NOMO-1 treated with DMSO at 0.1 percent for 48 hours (cell line): ENCODE results near the gene TMEM53.
"Not testable (repeated sequence)": the region's sequence is repeated elsewhere in the genome, so short reads cannot be mapped to it uniquely, and the experiment has no call there.

Experiments
- DNase-seq: peaks from one replicate; lab custom pipeline; 2025; ENCODE audit not compliant: unreplicated experiment; lab: John Stamatoyannopoulos, UW

TMEM53 gene

DNA sequence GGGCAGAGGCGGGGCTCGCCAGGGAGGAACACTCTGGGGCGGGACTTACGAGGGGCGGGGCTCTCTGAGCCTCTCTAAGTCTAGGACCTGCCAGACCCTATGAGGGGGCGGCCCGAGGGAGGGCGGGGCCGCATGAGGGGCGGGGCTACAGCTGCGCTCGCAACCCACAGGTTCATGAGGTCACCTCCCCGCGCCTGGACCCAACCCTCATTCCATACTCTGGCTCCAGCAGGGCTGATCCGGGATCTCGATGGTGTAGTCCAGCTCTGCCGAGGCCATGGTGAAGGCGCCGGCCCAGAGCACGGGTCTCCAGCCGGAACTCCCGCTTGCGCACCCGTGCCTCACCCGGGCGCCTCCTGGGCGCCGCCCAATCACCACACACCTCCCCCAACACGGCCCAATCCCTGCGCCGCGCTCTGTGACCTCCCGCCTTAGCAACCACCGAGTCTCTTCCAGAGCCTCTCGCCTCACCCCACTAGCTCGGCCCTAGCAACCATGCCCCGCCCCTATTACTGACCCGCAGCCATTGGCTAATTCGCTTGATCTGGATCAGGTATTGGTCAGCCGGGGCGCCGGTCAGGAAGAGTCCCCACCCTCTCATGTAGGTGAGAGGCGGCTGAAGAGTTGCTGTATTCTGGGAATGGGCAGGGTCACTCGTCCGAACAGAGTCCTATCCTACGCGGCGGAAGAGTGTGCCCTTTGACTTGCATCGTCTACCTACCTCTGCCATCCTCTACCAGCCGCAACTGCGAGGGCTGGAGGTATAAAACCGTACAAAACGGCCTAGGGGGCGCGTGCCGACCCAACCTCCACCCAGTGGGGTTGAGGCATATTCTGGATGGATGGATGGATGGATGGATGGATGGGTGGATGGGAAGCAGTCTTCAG lies at the start of gene TMEM53, which contains the start of gene ARMH1:
TSS of gene TMEM53 (minus strand) at position 369 of the 888 bp plus-strand sequence. CDS start at position 279, 90 bp downstream.
TSS of gene ARMH1 (plus strand) at position 602 of the 888 bp plus-strand sequence. CDS start 14,984 bp downstream, outside the sequence.
- peak; percentile 99 for DNase-seq

DNA sequence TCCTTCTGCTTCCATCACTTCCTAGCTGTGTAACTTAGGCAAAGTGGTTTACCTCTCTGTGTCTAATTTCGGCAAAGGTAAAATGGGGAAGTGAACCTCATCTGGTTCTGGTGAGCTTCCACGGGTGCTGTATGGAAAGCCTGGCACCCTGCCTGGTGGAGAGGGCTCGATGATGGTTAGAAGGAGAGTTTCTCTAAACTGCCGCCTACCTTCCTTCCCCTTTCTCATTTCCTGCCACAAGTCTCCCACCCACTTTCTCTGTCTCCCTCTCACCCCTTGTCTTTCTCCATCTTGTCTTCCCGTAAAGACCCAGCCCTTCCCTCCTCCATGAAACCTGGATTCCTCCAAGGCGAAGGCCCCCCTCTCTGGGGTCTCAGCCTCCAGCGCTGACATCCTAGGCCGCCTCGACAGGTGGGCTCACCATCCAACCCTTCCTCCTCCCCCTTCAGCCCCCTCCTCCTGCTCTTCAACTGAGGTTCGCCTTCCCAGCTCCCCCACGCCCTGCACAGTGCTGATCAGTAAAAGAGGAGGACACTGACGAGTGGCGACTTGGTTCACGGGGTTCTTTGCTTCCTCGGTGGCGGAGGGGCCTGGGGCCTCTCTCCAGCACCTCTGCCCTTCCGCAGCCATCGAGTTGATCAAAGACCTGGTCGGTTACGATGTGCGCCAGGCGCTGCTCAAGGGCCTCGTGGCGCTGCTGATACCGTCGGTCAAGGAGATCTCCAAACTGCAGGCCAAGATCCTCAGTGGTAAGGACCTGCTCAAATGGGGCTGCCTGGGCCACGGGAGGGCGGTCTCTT lies 49.4 kb upstream of the TMEM53 start:
- DNase-seq = peak; percentile 93

- peak; percentile 38 for DNase-seq
Observed at GRCh38 chr1:44723064-44723463, 48.8 kb upstream of the TMEM53 start.

DNA sequence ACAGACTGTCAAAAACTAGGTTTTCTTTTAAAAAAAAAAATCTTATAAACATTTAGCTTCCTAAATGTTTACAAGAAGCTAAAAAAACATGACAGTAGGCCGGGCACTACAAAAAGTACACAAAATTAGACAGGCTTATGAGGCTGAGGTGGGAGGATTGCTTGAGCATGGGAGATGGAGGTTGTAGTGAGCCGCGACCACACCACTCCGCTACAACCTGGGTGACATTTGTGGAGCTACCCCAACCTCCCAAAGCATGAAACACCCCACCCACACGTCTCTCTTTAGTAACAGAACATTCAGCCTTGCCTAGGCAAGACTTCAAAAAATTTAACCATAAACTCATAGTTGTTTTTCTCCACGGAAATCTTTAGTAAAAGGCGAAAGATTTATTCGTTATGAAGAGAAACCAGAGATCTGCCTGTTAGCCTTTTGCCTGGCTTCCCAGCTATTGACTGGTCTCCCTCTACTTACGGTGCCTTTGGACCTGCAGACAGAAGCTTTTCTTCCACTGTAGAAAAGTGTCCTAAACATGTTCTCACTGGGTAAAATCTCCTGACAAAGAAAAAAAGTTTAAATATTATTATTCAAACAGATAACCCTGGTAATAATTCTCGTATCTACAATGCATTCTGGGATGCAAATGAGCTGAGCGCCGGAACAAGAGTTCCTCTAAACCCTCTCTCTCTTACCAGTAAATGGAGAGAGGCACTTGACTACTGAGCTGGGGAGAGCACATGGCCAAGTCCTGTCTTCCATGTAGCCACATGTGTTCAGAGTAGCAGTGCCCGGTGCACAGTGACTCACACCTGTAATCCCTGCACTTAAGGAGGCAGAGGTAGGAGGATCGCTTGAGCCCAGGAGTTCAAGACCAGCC lies 47.4 kb upstream of the TMEM53 start:
- DNase-seq = peak; percentile 99

DNA sequence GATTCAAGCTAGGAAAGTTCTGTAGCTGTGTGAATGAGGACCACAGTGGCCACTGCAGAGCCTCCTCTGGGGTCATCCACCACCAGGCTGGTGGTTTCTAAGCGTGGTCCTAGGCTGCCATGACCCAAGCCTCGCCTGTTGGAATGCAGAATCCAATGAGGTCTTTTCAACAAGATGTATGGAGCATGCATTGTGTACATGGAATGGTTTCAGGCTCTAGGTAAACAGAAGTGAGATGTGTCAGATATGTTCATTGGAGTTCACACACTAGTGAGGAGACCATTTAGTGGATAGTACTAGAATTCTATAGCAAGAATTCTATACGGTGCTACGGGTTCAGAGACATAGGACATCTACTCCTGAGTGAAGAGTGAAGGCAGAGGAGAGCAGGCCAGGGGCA lies 46.0 kb upstream of the TMEM53 start:
- DNase-seq = no peak

- no peak for DNase-seq
Observed at GRCh38 chr1:44719318-44719717, 45.0 kb upstream of the TMEM53 start.

GRCh38 chr1:44718091-44718490 lies 43.8 kb upstream of the TMEM53 start:
- DNase-seq = no peak

DNA sequence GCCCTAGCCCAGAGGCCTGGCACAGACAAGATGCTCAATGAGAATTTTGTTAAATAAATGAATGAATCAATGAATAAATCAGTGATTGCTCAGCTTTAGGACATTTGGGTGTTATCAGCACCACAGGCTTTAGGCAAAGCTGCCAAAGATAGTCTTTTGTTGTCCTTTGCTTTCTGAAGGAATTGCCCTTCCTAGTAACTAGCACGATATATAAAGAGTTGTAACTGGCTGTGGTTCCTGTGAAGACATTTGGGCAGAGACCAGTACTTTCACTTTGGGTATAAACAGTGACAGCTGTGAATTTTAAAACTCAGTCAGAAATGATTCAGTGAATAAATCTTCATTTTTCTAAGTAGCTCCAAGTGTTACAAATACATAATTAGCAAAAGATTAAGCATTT lies 43.4 kb upstream of the TMEM53 start:
- DNase-seq = no peak

GRCh38 chr1:44717156-44717555 lies 42.9 kb upstream of the TMEM53 start:
- DNase-seq = no peak

- peak; percentile 83 for DNase-seq
Observed at GRCh38 chr1:44714944-44715571, 40.8 kb upstream of the TMEM53 start.

GRCh38 chr1:44714532-44714931 lies 40.3 kb upstream of the TMEM53 start:
- no peak for DNase-seq

- DNase-seq = peak; percentile 32
Observed at GRCh38 chr1:44713321-44713781, 39.1 kb upstream of the TMEM53 start.

DNA sequence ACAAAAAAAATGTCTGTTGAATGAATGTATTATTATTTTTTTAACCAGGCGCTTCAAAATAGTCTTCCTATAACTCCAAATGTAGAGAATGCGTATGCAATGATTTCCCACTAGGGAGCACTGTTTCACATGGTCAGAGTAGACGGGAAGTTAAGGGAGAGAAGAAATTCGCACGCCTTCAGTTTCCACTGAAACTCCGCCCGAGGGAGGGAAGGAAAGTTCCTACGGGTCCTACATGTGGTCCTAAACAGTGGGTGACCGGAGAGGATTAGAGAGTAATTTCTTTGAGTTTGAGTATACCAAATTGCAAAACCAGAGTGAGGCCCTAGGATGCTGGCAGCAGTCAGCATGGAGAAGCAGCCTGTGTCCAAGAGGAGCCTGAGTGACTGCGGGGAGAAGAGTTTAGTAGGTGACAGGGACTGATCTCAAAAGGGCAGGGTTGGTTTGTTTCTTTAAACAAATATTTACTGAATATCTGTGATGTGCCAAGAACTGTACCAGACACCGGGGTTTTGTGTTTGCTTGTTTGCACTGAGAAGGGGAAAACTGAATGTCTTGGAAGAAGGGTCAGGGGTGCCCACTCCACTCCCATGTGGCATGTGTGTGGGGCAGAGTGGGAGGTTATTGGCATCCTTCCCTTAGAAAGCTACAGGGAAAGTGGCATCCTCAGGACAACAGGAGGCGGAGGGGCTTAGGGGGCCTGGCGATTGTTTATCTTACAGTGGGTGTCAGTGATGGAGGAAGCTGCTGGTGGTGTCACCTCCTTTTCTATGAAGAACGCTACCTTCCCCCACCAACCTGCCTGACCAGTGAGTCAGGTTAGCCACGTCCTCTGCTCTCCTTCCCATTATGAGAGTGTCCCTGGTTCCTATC lies 33.9 kb upstream of the TMEM53 start:
- DNase-seq = peak; percentile 59

DNA sequence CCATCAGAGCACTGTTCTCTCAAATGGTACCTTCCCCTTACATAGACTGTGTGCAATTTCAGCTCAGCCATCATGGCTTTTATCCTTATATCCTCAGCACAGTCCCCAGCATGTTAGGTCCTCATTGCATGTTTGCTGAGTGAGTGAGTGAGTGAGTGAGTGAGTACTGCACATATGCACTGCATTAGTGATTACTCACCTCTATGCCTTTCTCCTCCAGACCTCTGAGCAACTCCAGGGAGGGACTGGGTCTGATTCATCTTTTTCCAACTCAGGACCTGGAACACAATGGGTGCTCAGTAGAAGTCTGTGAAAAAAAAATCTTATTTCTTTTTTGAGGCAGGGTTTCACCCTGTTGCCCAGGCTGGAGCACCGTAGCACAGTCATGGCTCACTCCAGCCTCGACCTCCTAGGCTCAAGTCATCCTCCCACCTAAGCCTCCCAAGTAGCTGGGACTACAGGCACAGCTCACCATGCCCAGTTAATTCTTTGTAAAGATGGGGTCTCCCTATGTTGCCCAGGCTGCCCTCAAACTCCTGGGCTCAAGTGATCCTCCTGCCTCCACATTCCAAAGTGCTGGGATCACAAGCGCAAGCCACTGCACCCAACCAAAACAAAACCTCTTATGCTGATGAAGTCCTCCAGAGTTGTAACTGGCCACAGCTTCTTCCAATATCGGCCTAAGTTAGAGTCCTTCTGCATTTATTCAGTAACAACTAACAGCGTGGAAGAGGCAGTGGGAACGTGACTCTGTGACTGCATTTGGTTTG lies 33.0 kb upstream of the TMEM53 start:
- no peak for DNase-seq

- DNase-seq = no peak
Observed at GRCh38 chr1:44705938-44706337, 31.7 kb upstream of the TMEM53 start.

DNA sequence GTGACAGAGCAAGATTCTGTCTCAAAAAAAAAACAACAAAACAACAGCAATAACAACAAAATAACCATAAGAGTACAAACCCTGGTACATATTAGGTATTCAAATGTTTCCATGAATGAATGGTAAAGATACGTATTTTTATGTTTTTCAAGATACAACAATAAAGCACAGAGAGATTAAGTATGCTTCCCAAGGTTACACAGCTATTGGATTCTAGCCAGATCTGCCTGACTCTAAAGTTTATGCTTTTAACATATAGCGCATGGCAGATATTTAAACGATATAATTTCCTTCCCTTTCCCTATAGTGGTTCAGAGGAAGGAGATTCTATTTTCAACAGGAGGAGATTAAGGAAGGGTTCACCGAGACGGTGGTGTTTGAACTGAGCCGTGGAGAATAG lies 31.2 kb upstream of the TMEM53 start:
- no peak for DNase-seq

DNA sequence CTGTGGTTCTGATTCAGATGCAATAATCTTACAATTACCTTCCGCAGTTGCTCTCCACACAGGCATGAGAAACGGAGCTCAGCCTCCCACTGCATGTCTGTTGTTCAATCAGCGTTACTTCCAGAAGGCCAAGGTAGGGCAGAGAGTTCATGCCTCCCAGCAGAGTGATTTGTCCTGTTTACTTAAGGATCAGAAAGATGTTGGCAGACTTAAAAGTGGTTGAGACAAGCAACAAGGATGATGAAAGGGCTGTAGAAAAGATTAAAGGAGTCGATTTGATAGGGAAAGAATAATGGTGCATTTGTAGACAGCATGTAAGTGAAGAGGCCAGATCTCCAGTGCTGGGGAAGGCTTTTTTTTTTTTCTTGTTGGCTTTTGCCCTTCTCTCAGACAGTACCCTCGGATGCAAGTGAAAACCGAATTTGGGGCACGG lies 26.9 kb upstream of the TMEM53 start:
- no peak for DNase-seq

DNA sequence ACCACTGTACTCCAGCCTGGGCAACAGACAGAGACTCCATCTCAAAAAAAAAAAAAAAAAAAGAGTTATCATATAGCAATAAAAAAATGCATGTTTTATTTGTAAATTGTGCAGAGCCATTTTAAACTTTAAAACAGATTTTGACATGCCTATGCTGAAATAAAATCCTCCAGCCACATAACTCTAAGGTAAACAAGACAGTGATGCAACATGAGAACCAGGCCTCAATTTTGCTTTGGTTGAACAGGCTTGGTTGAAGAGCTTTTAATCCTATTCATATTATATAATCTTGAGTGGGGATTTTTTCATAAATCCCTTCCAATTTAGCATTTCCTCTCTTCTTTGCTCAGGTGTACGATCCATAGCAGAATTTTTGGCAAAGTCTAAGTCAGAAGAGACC lies 26.3 kb upstream of the TMEM53 start:
- no peak for DNase-seq

DNA sequence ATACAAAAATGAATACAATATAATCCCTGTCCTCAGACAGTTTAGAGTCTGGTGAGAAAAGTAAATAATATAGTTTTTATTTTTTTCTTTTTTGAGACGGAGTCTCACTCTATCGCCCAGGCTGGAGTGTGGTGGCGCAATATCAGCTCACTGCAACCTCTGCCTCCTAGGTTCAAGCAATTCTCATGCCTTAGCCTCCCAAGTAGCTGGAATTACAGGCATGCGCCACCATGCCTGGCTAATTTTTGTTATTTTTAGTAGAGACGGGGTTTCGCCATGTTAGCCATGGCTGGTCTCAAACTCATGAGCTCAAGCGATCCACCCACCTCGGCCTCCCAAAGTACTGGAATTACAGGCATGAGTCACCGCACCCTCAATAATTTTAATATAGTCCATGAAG lies 25.1 kb upstream of the TMEM53 start:
- DNase-seq = not testable (repeated sequence)
